AG04449 (cell line): ENCODE data around the gene DNAH1.

Source experiments
- CTCF ChIA-PET: fragments of 350-600 bp; formaldehyde crosslinking; extraction: SDS; loops from one replicate; lab custom pipeline; 2021; ENCODE audit warnings: antibody characterized with exemption; lab: Yijun Ruan, JAX
- POLR2A ChIA-PET: fragments of 400-600, 350-600 bp; formaldehyde crosslinking; extraction: SDS; loops from one replicate; lab custom pipeline; 2020; ENCODE audit warnings: antibody characterized with exemption, inconsistent platforms; lab: Yijun Ruan, JAX
- DNase-seq: peaks from one replicate; pipeline ENCODE4 v3.0.0-alpha.2; 2010; ENCODE audit warnings: low read depth, low spot score
- H3K4me3 ChIP-seq: 2 replicates; pipeline ENCODE4 v1.5.1; 2011; ENCODE audit warnings: low read depth, mild to moderate bottlenecking, control low read depth, low read length
- TF ChIP-seq, protein P1 (sequence below): IDR thresholded peaks from one replicate; pipeline ENCODE4 v1.5.1; 2011; ENCODE audit warnings: mild to moderate bottlenecking, moderate library complexity, low read length, control low read depth, inconsistent platforms; ENCODE audit not compliant: insufficient read depth; ENCODE audit errors: missing control alignments

DNAH1 gene

DNA sequence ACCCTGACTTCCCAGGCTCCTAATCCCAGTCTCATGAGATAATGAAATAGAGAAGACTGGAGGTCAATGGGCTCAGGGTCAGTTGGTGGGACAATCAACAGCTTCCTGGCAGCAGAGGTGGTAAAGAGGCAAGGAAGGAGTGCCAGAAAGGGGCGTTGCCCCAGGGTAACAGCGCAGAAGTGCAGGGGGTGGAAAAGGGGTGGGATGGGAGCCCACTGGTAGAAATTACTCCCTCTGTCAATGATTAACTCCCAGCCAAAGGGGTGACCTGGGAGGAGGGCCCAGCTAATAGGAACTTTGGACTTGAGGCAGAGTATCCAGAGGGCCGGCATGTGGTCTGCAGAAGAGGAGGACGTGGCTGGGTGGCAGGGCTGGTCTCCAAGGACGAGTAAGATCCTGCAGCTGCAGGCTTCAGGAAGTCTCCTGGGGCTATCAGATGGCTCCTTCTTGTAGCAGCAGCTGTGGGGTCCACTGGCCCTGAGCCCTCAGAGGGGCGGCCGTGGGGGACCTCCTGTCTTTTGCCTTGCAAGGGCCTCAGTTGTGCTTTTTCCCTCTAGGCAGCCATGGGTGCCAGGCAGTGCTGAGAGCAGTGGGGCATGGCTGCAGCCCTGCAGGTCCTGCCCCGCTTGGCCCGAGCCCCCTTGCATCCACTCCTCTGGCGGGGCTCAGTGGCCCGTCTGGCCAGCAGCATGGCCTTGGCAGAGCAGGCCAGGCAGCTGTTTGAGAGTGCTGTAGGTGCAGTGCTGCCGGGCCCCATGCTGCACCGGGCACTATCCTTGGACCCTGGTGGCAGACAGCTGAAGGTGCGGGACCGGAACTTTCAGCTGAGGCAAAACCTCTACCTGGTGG lies 26.1 kb upstream of the DNAH1 start:
- TF ChIP-seq, protein P1, sequence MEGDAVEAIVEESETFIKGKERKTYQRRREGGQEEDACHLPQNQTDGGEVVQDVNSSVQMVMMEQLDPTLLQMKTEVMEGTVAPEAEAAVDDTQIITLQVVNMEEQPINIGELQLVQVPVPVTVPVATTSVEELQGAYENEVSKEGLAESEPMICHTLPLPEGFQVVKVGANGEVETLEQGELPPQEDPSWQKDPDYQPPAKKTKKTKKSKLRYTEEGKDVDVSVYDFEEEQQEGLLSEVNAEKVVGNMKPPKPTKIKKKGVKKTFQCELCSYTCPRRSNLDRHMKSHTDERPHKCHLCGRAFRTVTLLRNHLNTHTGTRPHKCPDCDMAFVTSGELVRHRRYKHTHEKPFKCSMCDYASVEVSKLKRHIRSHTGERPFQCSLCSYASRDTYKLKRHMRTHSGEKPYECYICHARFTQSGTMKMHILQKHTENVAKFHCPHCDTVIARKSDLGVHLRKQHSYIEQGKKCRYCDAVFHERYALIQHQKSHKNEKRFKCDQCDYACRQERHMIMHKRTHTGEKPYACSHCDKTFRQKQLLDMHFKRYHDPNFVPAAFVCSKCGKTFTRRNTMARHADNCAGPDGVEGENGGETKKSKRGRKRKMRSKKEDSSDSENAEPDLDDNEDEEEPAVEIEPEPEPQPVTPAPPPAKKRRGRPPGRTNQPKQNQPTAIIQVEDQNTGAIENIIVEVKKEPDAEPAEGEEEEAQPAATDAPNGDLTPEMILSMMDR: no peak
- POLR2A ChIA-PET: no interaction called here
- CTCF ChIA-PET: interaction anchor here (0.9 to 27.0 kb wide), 10 partner anchors 10 to 158 kb away, joined by 3 to 498 read pairs (median 6); partner anchors contain the start of gene WDR82
- no peak overlapping the region for H3K4me3 ChIP-seq
- no peak for DNase-seq

DNA sequence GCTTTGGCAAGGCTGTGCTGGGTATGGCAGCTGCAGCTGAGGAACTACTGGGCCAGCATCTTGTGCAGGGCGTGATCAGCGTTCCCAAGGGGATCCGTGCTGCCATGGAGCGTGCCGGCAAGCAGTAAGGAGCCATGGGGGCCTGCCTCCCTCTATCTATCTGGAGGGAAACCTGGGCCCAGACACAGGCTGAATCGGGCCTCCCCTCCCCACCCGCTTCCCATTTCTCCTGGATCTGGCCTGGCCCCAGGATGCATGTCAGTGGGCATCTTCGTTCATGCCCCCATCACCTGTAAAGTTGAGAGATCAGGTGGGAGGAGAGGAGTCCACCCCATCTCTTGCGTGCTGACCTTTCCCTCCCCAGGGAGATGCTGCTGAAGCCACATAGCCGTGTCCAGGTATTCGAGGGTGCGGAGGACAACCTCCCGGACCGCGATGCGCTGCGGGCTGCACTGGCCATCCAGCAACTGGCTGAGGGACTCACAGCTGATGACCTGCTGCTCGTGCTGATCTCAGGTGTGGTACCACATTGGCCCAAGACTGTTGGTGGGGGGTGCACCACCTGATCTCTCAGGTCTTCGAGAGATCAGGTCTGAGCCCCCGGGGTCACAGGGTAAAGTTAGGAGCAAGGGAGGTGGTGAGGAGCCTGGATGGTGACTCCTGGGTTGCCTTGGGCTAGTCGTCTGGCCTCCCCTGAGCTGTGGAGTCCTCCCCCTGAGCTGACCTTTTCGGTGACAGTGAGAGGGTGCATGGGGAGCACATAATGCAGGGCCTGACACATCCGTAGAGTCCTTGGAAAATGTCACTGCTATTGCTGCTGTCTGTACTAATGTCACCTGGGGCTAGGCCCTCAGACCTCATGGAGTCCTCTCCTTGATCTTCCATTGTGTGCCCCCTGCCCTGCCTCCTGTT lies 25.3 kb upstream of the DNAH1 start:
- no peak overlapping the region for H3K4me3 ChIP-seq
- POLR2A ChIA-PET: no interaction called here
- CTCF ChIA-PET: interaction anchor here (0.9 to 27.0 kb wide), 13 partner anchors 9 to 158 kb away, joined by 3 to 498 read pairs (median 5); partner anchors contain the start of gene WDR82

DNA sequence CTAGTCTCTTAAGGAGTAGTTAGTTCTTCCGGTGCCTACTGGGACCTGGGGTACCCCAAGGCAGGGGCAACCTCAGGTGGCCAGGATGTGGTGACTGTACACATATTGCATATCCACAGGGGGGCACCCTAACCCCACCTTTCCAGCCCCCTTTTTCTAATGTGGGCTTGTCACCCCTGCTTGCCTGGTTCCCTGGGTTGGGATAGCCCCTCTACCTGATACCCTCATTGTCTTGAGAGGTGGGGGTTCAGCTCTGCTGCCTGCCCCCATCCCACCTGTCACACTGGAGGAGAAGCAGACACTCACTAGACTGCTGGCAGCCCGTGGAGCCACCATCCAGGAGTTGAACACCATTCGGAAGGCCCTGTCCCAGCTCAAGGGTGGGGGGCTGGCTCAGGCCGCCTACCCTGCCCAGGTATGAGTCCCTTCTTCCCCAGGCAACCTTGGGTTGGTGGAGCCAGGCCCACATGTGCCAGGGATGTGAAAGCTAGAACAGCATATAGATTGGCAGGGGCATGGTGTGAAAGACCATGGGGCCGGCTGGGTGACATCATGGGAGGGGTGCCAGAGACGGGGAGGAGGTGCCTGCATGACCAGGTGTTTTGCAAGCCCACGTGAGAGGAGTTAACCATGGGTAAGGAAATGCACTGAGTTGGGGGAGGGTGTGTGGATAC lies 24.5 kb upstream of the DNAH1 start:
- no peak for DNase-seq
- TF ChIP-seq, protein P1: peak; percentile 56
- ChIA-PET CTCF (interaction anchor here (0.7 to 27.0 kb wide), 14 partner anchors 8 to 157 kb away, joined by 3 to 498 read pairs (median 4); partner anchors contain the start of gene WDR82), POLR2A (no interaction called here)
- H3K4me3 ChIP-seq: no peak overlapping the region

More for the DNA sequence above, 25.3 kb upstream of the DNAH1 start:
- TF ChIP-seq, protein P1: no peak
- no peak for DNase-seq

DNA sequence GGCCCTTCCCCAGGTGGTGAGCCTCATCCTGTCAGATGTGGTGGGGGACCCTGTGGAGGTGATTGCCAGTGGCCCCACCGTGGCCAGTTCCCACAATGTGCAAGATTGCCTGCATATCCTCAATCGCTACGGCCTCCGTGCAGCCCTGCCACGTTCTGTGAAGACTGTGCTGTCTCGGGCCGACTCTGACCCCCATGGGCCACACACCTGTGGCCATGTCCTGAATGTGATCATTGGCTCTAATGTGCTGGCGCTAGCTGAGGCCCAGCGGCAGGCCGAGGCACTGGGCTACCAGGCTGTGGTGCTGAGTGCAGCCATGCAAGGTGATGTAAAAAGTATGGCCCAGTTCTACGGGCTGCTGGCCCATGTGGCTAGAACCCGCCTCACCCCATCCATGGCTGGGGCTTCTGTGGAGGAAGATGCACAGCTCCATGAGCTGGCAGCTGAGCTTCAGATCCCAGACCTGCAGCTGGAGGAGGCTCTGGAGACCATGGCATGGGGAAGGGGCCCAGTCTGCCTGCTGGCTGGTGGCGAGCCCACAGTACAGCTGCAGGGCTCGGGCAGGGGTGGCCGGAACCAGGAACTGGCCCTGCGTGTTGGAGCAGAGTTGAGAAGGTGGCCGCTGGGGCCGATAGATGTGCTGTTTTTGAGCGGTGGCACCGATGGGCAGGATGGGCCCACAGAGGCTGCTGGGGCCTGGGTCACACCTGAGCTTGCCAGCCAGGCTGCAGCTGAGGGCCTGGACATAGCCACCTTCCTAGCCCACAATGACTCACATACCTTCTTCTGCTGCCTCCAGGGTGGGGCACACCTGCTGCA lies 23.7 kb upstream of the DNAH1 start:
- POLR2A ChIA-PET: no interaction called here
- TF ChIP-seq, protein P1: no peak
- no peak for DNase-seq
- CTCF ChIA-PET: interaction anchor here (0.7 to 27.0 kb wide), 12 partner anchors 7 to 157 kb away, joined by 3 to 498 read pairs (median 4); no protein-coding TSS in a partner anchor
- H3K4me3 ChIP-seq: no peak overlapping the region

DNA sequence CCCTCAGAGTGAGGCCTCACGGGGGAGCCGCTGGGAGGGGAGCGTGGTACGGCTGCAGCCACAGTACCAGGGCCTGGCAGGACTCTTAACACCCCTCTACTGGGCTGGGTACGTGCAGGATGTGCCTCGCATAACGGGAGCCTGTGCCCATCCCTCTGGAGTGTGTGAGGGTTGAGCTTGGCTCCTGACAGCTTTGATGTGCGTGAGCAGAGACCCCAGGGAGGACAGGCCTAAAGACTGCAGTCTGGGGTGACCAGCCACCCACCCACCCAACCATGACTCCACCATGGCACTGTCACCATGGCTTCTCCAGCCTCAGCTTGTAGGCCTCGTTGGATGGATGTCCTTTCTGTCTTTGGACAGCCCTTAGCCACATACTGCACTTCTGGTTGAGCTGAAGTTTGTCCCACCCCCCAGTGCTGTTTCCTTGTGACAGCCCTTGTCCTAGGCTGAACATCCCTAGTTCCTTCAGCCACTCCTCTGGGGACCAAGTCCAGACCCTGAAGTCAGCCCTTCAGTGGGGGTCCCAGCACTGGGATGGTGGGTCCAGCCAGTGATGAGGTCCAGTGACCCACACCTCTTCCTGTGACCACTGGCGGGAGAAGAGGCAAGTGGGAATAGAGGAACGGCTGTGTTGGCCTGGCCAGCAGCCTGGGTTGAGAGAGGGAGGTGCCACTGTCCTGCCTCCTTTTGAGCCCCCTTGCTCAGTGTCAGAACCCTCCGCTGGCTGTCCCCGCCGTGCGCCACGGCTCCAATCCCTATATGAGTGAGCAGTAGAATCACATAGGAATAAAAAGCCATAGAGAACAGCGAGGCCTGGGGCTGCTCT lies 22.4 kb upstream of the DNAH1 start:
- POLR2A ChIA-PET: no interaction called here
- no peak overlapping the region for H3K4me3 ChIP-seq
- TF ChIP-seq, protein P1: no peak
- CTCF ChIA-PET: interaction anchor here (27.0 kb wide), 1 partner anchor 41 kb away, joined by 498 read pairs; no protein-coding TSS in a partner anchor
- DNase-seq: no peak
